HL-60/S4 (cell line): ENCODE results near the gene CHM.
"Not testable (repeated sequence)": the region's sequence is repeated elsewhere in the genome, so short reads cannot be mapped to it uniquely, and the experiment has no call there.

Experiments
- in situ Hi-C: fragments of 300-500 bp; cut with MboI; formaldehyde crosslinking; loops from 2 replicates; pipeline ENCODE4 v1.14.3; 2022; ENCODE audit warnings: low sequenced_read_pairs

Gene CHM

DNA sequence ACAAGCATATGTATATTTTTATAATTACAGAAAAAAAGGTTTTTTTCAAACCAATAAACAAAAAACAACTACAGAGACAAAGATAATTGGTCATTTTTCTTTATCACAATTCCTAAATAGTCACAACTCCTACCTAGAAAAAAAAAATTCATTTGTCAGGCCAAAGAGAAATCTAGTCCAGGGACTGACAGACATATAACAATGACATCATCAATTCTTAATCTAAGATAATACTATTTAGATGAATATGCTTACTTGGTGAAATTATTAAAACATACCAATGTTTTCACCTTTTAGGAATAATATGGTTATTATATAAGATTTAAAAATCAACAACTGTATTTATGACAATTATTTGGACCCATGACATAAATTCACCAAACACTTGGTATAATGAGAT lies 48.4 kb downstream of the CHM start:
- in situ Hi-C loops = no loop called here

- in situ Hi-C loops = no loop called here
These were observed 50.8 kb downstream of the CHM start for GRCh38 chrX:85996555-85996954.

GRCh38 chrX:85995641-85996040 lies 51.7 kb downstream of the CHM start:
- in situ Hi-C loops = no loop called here

GRCh38 chrX:85994797-85995196 lies 52.6 kb downstream of the CHM start:
- in situ Hi-C loops = no loop called here

GRCh38 chrX:85994228-85994627 lies 53.1 kb downstream of the CHM start:
- in situ Hi-C loops = no loop called here

GRCh38 chrX:85993539-85994197 lies 53.7 kb downstream of the CHM start:
- in situ Hi-C loops = no loop called here

GRCh38 chrX:85992811-85993229 lies 54.5 kb downstream of the CHM start:
- in situ Hi-C loops = no loop called here

GRCh38 chrX:85988353-85988752 lies 59.0 kb downstream of the CHM start:
- in situ Hi-C loops = no loop called here

DNA sequence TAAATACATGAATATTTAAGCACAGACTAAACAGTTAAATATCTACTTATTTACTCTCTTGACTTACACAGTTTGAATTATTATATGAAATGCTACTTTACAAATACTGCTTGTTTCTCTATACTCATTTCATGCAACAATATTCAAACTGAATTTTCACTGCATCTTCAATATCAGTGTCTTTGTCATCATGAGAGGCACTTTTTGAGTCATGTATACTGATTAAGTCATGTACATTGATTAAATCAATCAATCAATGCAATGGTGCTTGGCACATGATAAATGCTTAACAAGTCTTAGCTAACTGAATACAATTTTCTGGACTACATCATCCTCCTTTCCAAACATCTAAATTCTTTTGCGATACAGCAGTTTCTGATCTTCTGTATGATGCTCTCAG lies 67.1 kb downstream of the CHM start:
- in situ Hi-C loops = no loop called here

GRCh38 chrX:85977218-85977617 lies 70.1 kb downstream of the CHM start:
- in situ Hi-C loops = no loop called here

- in situ Hi-C loops = not testable (repeated sequence)
These were observed 75.0 kb downstream of the CHM start for GRCh38 chrX:85972351-85972750.

DNA sequence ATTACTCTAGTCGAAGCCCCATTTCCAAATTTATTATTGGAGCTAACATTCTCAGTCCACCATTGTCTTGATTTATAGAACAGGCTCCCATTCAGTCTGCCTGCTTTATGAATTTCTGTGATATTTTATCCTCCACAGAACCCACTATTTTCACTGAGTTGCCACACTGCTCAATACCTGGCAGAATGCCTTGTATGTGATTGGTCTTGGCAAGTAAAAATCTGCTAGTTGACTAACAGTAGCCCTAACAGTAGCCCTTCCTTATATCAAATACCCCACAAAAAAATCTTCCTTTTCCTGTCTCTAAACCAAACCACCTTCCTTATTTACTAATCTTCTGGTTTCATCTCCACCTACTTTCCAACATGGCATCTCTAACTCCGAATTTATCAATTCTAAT lies 82.6 kb downstream of the CHM start:
- in situ Hi-C loops = no loop called here

DNA sequence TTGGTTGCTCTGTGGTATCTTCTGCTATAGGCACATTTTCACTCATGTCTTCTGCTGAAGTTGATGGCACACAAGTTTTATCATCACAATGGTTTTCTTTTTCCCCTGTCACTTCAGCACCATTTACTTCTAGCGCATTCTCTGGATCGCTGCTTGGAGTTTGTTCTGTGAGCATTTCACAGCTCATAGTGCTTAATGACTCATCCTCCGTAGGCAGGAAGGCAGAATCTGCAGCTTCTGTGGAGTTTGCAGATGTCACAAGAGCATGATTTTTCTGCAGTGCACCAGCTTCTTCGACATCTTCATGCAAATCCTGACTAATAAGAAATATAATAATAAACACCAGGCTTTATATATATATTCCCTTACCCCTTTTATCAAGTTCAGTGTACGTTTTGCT lies 83.6 kb downstream of the CHM start:
- in situ Hi-C loops = no loop called here

DNA sequence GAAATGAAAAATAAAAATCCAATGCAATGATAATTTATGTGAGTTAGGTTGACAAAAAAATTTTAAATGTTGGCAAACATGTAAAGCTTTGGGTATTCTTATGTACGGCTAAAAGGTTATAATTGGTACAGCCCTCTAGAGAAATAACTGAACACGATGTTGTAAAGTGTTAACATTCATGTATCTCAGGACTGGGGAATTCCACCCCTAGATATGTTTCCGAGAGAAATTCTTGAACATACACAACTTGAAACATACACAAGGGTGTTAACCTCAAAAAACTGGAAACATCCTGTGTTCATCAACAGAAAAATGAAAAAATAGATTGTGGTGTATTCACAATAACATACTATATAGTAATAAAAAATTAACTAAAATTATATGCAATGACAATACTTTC lies 91.8 kb downstream of the CHM start:
- in situ Hi-C loops = no loop called here

- in situ Hi-C loops = not testable (repeated sequence)
These were observed 102.6 kb downstream of the CHM start for GRCh38 chrX:85944751-85945150.

GRCh38 chrX:85941275-85941674 lies 106.1 kb downstream of the CHM start:
- in situ Hi-C loops = no loop called here

DNA sequence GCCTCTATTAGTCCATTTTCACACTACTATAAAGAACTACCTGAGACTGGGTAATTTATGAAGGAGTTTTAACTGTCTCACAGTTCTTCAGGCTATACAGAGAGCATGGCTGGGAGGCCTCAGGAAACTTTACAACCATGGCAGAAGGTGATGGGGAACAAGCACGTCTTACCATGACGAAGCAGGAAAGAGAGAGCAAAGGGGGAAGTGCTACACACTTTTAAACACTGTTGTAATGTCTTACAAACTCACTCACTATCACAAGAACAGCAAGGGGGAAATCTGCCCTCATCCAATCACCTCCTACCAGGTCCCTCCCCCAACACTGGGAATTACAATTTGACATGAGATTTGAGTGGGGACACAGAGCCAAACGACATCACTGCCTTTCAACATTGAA lies 107.4 kb downstream of the CHM start:
- in situ Hi-C loops = not testable (repeated sequence)

GRCh38 chrX:85934399-85934798 lies 113.0 kb downstream of the CHM start:
- in situ Hi-C loops = not testable (repeated sequence)

- in situ Hi-C loops = no loop called here
These were observed 117.3 kb downstream of the CHM start for GRCh38 chrX:85930099-85930498.

- in situ Hi-C loops = no loop called here
These were observed 118.8 kb downstream of the CHM start for GRCh38 chrX:85928606-85929005.

DNA sequence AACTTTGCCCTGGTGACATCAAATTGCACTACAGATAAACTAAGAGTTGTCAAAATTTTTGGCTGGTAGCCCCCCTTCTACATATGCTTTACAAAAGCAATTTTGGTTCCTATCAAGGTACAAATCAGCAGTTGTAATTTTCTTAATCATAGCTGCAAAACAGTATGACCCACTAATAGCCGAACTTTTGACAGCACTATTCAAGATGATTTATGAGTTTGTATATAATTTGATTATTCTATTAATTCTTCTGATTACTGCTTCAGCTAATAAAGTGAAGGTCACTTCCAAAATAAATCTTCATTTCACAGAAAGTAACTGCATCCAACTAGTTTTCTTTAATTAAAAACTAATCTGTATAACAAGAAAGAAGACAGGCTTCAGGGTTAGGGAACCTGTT lies 119.6 kb downstream of the CHM start:
- in situ Hi-C loops = no loop called here

DNA sequence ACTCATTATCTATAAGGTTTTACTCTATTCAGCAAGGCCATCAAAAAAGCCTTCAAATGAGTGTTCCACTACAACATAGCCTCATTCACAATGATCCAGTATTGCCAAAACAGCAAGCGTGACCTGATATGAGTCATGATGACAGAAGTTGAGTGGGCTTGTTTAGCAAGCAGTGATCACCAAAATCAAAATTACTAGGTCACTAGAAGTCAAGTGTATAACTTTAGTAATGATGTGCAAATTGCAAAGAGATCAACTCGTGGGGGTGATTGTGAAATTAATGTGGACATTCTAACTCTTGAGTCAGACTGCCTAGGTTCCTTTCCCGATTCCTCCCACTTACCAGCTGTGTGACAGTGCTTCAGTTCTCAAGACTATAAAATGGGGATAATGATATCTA lies 124.5 kb downstream of the CHM start:
- in situ Hi-C loops = no loop called here

DNA sequence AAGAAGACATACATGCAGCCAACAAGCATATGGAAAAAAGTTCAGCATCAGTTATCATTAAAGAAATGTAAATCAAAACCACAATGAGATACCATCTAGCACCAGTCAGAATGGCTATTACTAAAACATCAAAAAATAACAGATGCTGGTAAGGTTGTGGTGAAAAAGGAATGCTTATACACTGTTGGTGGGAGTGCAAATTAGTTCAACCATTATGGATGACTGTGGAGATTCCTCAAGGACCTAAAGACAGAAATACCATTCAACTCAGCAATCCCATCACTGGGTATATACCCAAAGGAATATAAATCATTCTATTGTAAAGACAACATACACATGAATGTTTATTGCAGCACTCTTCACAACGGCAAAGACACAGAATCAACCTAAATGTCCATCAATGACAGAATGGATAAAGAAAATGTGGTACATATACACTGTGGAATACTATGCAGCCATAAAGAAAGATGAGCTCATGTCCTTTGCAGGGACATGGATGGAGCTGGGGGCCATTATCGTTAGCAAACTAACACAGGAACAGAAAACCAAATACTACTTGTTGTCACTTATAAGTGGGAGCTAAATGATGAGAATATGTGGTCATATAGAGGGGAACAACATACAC lies 130.6 kb downstream of the CHM start:
- in situ Hi-C loops = not testable (repeated sequence)
